HG03045 (cell line): ENCODE data around the gene DLX2.
"Not testable (repeated sequence)": the region's sequence is repeated elsewhere in the genome, so short reads cannot be mapped to it uniquely, and the experiment has no call there.

Source experiments
- ATAC-seq: cut with Tn5 transposase; IDR thresholded peaks from one replicate; pipeline ENCODE4 v1.9.1; 2021; ENCODE audit warnings: mild to moderate bottlenecking, moderate library complexity; ENCODE audit not compliant: unreplicated experiment

The DLX2 gene

GRCh38 chr2:172083628-172084394 is 18.9 kb downstream of the DLX2 start:
- no peak for ATAC-seq

- no peak for ATAC-seq
Observed at GRCh38 chr2:172082944-172083627, 19.6 kb downstream of the DLX2 start.

- ATAC-seq, result no peak
Observed at GRCh38 chr2:172082105-172082943, 20.4 kb downstream of the DLX2 start.

GRCh38 chr2:172081221-172082022 is 21.3 kb downstream of the DLX2 start:
- ATAC-seq, result no peak

- no peak for ATAC-seq
Observed at GRCh38 chr2:172080641-172081220, 22.0 kb downstream of the DLX2 start.

GRCh38 chr2:172079838-172080640 is 22.7 kb downstream of the DLX2 start:
- ATAC-seq, result no peak

GRCh38 chr2:172079416-172079815 is 23.3 kb downstream of the DLX2 start:
- ATAC-seq, result no peak

- no peak for ATAC-seq
Observed at GRCh38 chr2:172074254-172074653, 28.4 kb downstream of the DLX2 start.

- no peak for ATAC-seq
Observed at GRCh38 chr2:172073518-172073917, 29.2 kb downstream of the DLX2 start.

- ATAC-seq, result no peak
Observed at GRCh38 chr2:172072706-172073105, 30.0 kb downstream of the DLX2 start.

GRCh38 chr2:172072303-172072702 is 30.4 kb downstream of the DLX2 start:
- no peak for ATAC-seq

- no peak for ATAC-seq
Observed at GRCh38 chr2:172070936-172071335, 31.8 kb downstream of the DLX2 start.

- not testable (repeated sequence) for ATAC-seq
Observed at GRCh38 chr2:172067905-172068304, 34.8 kb downstream of the DLX2 start.

GRCh38 chr2:172066394-172066886 is 36.3 kb downstream of the DLX2 start:
- ATAC-seq, result no peak

GRCh38 chr2:172065111-172065510 is 37.6 kb downstream of the DLX2 start:
- ATAC-seq, result no peak

GRCh38 chr2:172063446-172063845 is 39.3 kb downstream of the DLX2 start:
- no peak for ATAC-seq

GRCh38 chr2:172062402-172063004 is 40.2 kb downstream of the DLX2 start:
- no peak for ATAC-seq

- ATAC-seq, result not testable (repeated sequence)
Observed at GRCh38 chr2:172060118-172060517, 42.6 kb downstream of the DLX2 start.

GRCh38 chr2:172058660-172059059 is 44.0 kb downstream of the DLX2 start:
- no peak for ATAC-seq
